NCI-H226 (cell line): ENCODE data around the gene GPR173.
A peak's percentile ranks its signal among the peaks of the same experiment; 100 is the strongest.

Source experiments
- DNase-seq: peaks from one replicate; pipeline ENCODE4 v3.0.0-alpha.2; 2015

The GPR173 gene

GRCh38 chrX:53048169-53049126 is at the start of gene GPR173:
Gene GPR173 (plus strand): TSS chrX:53048789. CDS start chrX:53076622, 27,833 bp downstream.
- peak; percentile 4 for DNase-seq

GRCh38 chrX:53000447-53001135 is 48.0 kb upstream of the GPR173 start:
- DNase-seq: peak; percentile 11

GRCh38 chrX:53001958-53002357 is 46.6 kb upstream of the GPR173 start:
- DNase-seq: no peak

- no peak for DNase-seq
These were observed 45.5 kb upstream of the GPR173 start for GRCh38 chrX:53003111-53003510.

- no peak for DNase-seq
These were observed 44.6 kb upstream of the GPR173 start for GRCh38 chrX:53004038-53004437.

GRCh38 chrX:53004811-53005210 is 43.8 kb upstream of the GPR173 start:
- no peak for DNase-seq

- no peak for DNase-seq
These were observed 43.3 kb upstream of the GPR173 start for GRCh38 chrX:53005327-53005726.

GRCh38 chrX:53009032-53009431 is 39.6 kb upstream of the GPR173 start:
- DNase-seq: no peak

GRCh38 chrX:53013291-53013690 is 35.3 kb upstream of the GPR173 start:
- DNase-seq: no peak

GRCh38 chrX:53018627-53019026 is 30.0 kb upstream of the GPR173 start:
- DNase-seq: no peak

GRCh38 chrX:53022381-53022780 is 26.2 kb upstream of the GPR173 start:
- no peak for DNase-seq

GRCh38 chrX:53028678-53029077 is 19.9 kb upstream of the GPR173 start:
- DNase-seq: no peak

GRCh38 chrX:53031380-53031779 is 17.2 kb upstream of the GPR173 start:
- DNase-seq: no peak

- DNase-seq: no peak
These were observed 12.4 kb upstream of the GPR173 start for GRCh38 chrX:53036149-53036548.

GRCh38 chrX:53039236-53039635 is 9.4 kb upstream of the GPR173 start:
- no peak for DNase-seq

- no peak for DNase-seq
These were observed 3.6 kb upstream of the GPR173 start for GRCh38 chrX:53044995-53045394.

GRCh38 chrX:53047228-53047627 is 1.4 kb upstream of the GPR173 start:
- DNase-seq: no peak

GRCh38 chrX:53049127-53049517 is 533 bp downstream of the GPR173 start:
- no peak for DNase-seq

- DNase-seq: no peak
These were observed 2.3 kb downstream of the GPR173 start for GRCh38 chrX:53050841-53051240.

- DNase-seq: no peak
These were observed 6.8 kb downstream of the GPR173 start for GRCh38 chrX:53055244-53055849.

GRCh38 chrX:53056292-53056691 is 7.7 kb downstream of the GPR173 start:
- no peak for DNase-seq

GRCh38 chrX:53065104-53065503 is 16.5 kb downstream of the GPR173 start:
- no peak for DNase-seq

GRCh38 chrX:53071064-53071463 is 22.5 kb downstream of the GPR173 start:
- DNase-seq: no peak
